Measurements from ENCODE around the gene OLA1.

GRCh38 chr2:174223388-174223787, 24.9 kb downstream of the OLA1 start:
- TF ChIP-seq CTCF (IDR thresholded peaks at IDR 0.05), result no peak
- no peak for TF ChIP-seq POLR2AphosphoS5 (IDR thresholded peaks at IDR 0.05; ENCODE audit: low read depth, low read length)
